22Rv1 (cell line): ENCODE data around the gene GOLGA5.
"Not testable (repeated sequence)": the region's sequence is repeated elsewhere in the genome, so short reads cannot be mapped to it uniquely, and the experiment has no call there.

Experiments
- CTCF ChIP-seq: fragments of 450-650 bp; IDR thresholded peaks from 2 replicates; pipeline ENCODE4 v1.5.1; 2017; ENCODE audit warnings: mild to moderate bottlenecking
- ZFX ChIP-seq: fragments of 450-650 bp; IDR thresholded peaks from 2 replicates; pipeline ENCODE4 v1.6.1; 2017; ENCODE audit warnings: antibody characterized with exemption, borderline replicate concordance

GRCh38 chr14:92768236-92768635 lies 25.9 kb upstream of the GOLGA5 start:
- TF ChIP-seq CTCF, ZFX: not testable (repeated sequence)
